ENCODE data around the gene SAP30BP. TPM values are rescaled to one million over a fixed set of nuclear protein-coding genes. Genes with fewer than 3 reads are reported as not detected.

The SAP30BP gene
- polyA plus RNA-seq, 1 donor (not counting 4 experiments of a cell fraction or from before 2014, with no cell fraction given) = 99.0 TPM

- no peaks in the 10 kb centered on the region for H3K27me3 ChIP-seq (ENCODE audit: control insufficient read depth, extremely low read depth, insufficient read depth, low read length)
- H3K36me3 ChIP-seq (ENCODE audit: control insufficient read depth in 2 of 2, extremely low read depth in 1 of 2, insufficient read depth in 2 of 2, low read length in 2 of 2) = peaks cover 69 to 83% of the 10 kb centered on the region in 2 experiments
- H3K4me2 ChIP-seq (ENCODE audit: control insufficient read depth, extremely low read depth, insufficient read depth, low read depth, low read length) = no peak overlapping the region
- peaks cover 84% of the 10 kb centered on the region for H4K20me1 ChIP-seq (ENCODE audit: control insufficient read depth, extremely low read depth, insufficient read depth, low read length)
- no peak overlapping the region for H2AFZ ChIP-seq (ENCODE audit: control insufficient read depth, low read length)
- H3K9me3 ChIP-seq (ENCODE audit: control insufficient read depth, low read depth, low read length) = no peaks in the 10 kb centered on the region
- dilution Hi-C loops (cut with MboI; ENCODE audit: extremely low pct_ligation_motif_present, low sequenced_read_pairs) = no loop called here
- peaks cover 75% of the 10 kb centered on the region for H3K79me2 ChIP-seq (ENCODE audit: control insufficient read depth, insufficient read depth, low read length)
- H3K27ac ChIP-seq (ENCODE audit: control insufficient read depth, insufficient read depth, low read length) = no peak overlapping the region
- H3K4me3 ChIP-seq (ENCODE audit: control insufficient read depth in 2 of 3, extremely low read depth in 1 of 3, insufficient read depth in 2 of 3, low read depth in 1 of 3, low read length in 3 of 3) = no peak overlapping the region
- no peaks in the 10 kb centered on the region for H3K4me1 ChIP-seq (ENCODE audit: control insufficient read depth, extremely low read depth, insufficient read depth, low read length)
- no peak for FAIRE-seq
- H3K9me1 ChIP-seq (ENCODE audit: control insufficient read depth, extremely low read depth, insufficient read depth, low read length) = no peaks in the 10 kb centered on the region
- no peak for DNase-seq (ENCODE audit: low read depth, low spot score)
- TF ChIP-seq CTCF (optimal IDR thresholded peaks at IDR 0.05 in 1 of 3, IDR thresholded peaks at IDR 0.05 in 1 of 3, conservative IDR thresholded peaks at IDR 0.05 in 1 of 3; ENCODE audit: extremely low read depth in 1 of 3, insufficient read depth in 2 of 3, low read length in 3 of 3) (no peak), EZH2 (IDR thresholded peaks at IDR 0.05; ENCODE audit: low read length) (no peak)
- H3K9ac ChIP-seq (ENCODE audit: control insufficient read depth, extremely low read depth, insufficient read depth, low read length) = no peak overlapping the region
These were observed 71.2 kb downstream of the SAP30BP start for GRCh38 chr17:75738218-75738802.

- H3K9me1 ChIP-seq (ENCODE audit: control insufficient read depth, extremely low read depth, insufficient read depth, low read length) = no peaks in the 10 kb centered on the region
- DNase-seq (ENCODE audit: low read depth, low spot score) (no peak), FAIRE-seq (no peak)
- no peak overlapping the region for H2AFZ ChIP-seq (ENCODE audit: control insufficient read depth, low read length)
- no peak overlapping the region for H3K4me3 ChIP-seq (ENCODE audit: control insufficient read depth in 2 of 3, extremely low read depth in 1 of 3, insufficient read depth in 2 of 3, low read depth in 1 of 3, low read length in 3 of 3)
- no peaks in the 10 kb centered on the region for H3K9me3 ChIP-seq (ENCODE audit: control insufficient read depth, low read depth, low read length)
- H4K20me1 ChIP-seq (ENCODE audit: control insufficient read depth, extremely low read depth, insufficient read depth, low read length) = peaks cover 84% of the 10 kb centered on the region
- no peaks in the 10 kb centered on the region for H3K4me1 ChIP-seq (ENCODE audit: control insufficient read depth, extremely low read depth, insufficient read depth, low read length)
- H3K27ac ChIP-seq (ENCODE audit: control insufficient read depth, insufficient read depth, low read length) = no peak overlapping the region
- H3K9ac ChIP-seq (ENCODE audit: control insufficient read depth, extremely low read depth, insufficient read depth, low read length) = no peak overlapping the region
- dilution Hi-C loops (cut with MboI; ENCODE audit: extremely low pct_ligation_motif_present, low sequenced_read_pairs) = no loop called here
- H3K79me2 ChIP-seq (ENCODE audit: control insufficient read depth, insufficient read depth, low read length) = peaks cover 73% of the 10 kb centered on the region
- TF ChIP-seq EZH2 (IDR thresholded peaks at IDR 0.05; ENCODE audit: low read length) = no peak
- no peak overlapping the region for H3K4me2 ChIP-seq (ENCODE audit: control insufficient read depth, extremely low read depth, insufficient read depth, low read depth, low read length)
- H3K27me3 ChIP-seq (ENCODE audit: control insufficient read depth, extremely low read depth, insufficient read depth, low read length) = no peaks in the 10 kb centered on the region
- peaks cover 68 to 82% of the 10 kb centered on the region in 2 experiments for H3K36me3 ChIP-seq (ENCODE audit: control insufficient read depth in 2 of 2, extremely low read depth in 1 of 2, insufficient read depth in 2 of 2, low read length in 2 of 2)
These were observed 72.0 kb downstream of the SAP30BP start for GRCh38 chr17:75739174-75739573.

- no peak for FAIRE-seq
- H3K27ac ChIP-seq (ENCODE audit: control insufficient read depth, insufficient read depth, low read length) = no peak overlapping the region
- dilution Hi-C loops (cut with MboI; ENCODE audit: extremely low pct_ligation_motif_present, low sequenced_read_pairs) = no loop called here
- TF ChIP-seq CTCF (optimal IDR thresholded peaks at IDR 0.05 in 1 of 3, IDR thresholded peaks at IDR 0.05 in 1 of 3, conservative IDR thresholded peaks at IDR 0.05 in 1 of 3; ENCODE audit: extremely low read depth in 1 of 3, insufficient read depth in 2 of 3, low read length in 3 of 3) (no peak), EZH2 (IDR thresholded peaks at IDR 0.05; ENCODE audit: low read length) (no peak)
- H3K9ac ChIP-seq (ENCODE audit: control insufficient read depth, extremely low read depth, insufficient read depth, low read length) = no peak overlapping the region
- peaks cover 67% of the 10 kb centered on the region for H3K79me2 ChIP-seq (ENCODE audit: control insufficient read depth, insufficient read depth, low read length)
- H3K4me2 ChIP-seq (ENCODE audit: control insufficient read depth, extremely low read depth, insufficient read depth, low read depth, low read length) = no peak overlapping the region
- no peaks in the 10 kb centered on the region for H3K27me3 ChIP-seq (ENCODE audit: control insufficient read depth, extremely low read depth, insufficient read depth, low read length)
- H3K9me1 ChIP-seq (ENCODE audit: control insufficient read depth, extremely low read depth, insufficient read depth, low read length) = no peaks in the 10 kb centered on the region
- no peaks in the 10 kb centered on the region for H3K4me1 ChIP-seq (ENCODE audit: control insufficient read depth, extremely low read depth, insufficient read depth, low read length)
- peaks cover 78% of the 10 kb centered on the region for H4K20me1 ChIP-seq (ENCODE audit: control insufficient read depth, extremely low read depth, insufficient read depth, low read length)
- H3K9me3 ChIP-seq (ENCODE audit: control insufficient read depth, low read depth, low read length) = no peaks in the 10 kb centered on the region
- no peak overlapping the region for H3K4me3 ChIP-seq (ENCODE audit: control insufficient read depth in 2 of 3, extremely low read depth in 1 of 3, insufficient read depth in 2 of 3, low read depth in 1 of 3, low read length in 3 of 3)
- peaks cover 67 to 82% of the 10 kb centered on the region in 2 experiments for H3K36me3 ChIP-seq (ENCODE audit: control insufficient read depth in 2 of 2, extremely low read depth in 1 of 2, insufficient read depth in 2 of 2, low read length in 2 of 2)
- DNase-seq (ENCODE audit: low read depth, low spot score) = no peak
- H2AFZ ChIP-seq (ENCODE audit: control insufficient read depth, low read length) = no peak overlapping the region
These were observed 72.7 kb downstream of the SAP30BP start for GRCh38 chr17:75739801-75740200.

Data from keratinocyte (primary cell).